Heart right ventricle (tissue), 16 donors: ENCODE results near the gene ZNF326. TPM values are rescaled to one million over a fixed set of nuclear protein-coding genes. Genes with fewer than 3 reads are reported as not detected.

Source experiments
- ATAC-seq, 8 donors: fragments of 200-7000 bp; cut with Tn5 transposase; one replicate each; pipeline ENCODE4 v1.9.1; 2020; ENCODE audit warnings: mild to moderate bottlenecking in 8 of 8, moderate library complexity in 8 of 8, moderate number of reproducible peaks in 1 of 8
- DNase-seq, 2 donors: peaks; one replicate each; pipeline ENCODE4 v3.0.0-alpha.2; 2020
- H3K27ac ChIP-seq, 10 donors: fragments of 200-600 bp; sonication (generic) in 2 of 10; one replicate each; pipeline versions ENCODE4 v1.5.0 to v1.8.0; 2020 to 2022; ENCODE audit warnings: mild to moderate bottlenecking in 3 of 10
- H3K27me3 ChIP-seq, 7 donors: fragments of 200-600 bp; one replicate each; pipeline ENCODE4 v1.8.0; 2021 to 2022; ENCODE audit warnings: mild to moderate bottlenecking in 2 of 7
- H3K36me3 ChIP-seq, 9 donors: fragments of 200-600 bp; sonication (generic) in 1 of 9; one replicate each; pipeline versions ENCODE4 v1.5.0 to v1.8.0; 2020 to 2022; ENCODE audit warnings: mild to moderate bottlenecking in 2 of 9
- H3K4me1 ChIP-seq, 9 donors: fragments of 200-600 bp; sonication (generic) in 1 of 9; one replicate each; pipeline versions ENCODE4 v1.5.0 to v1.8.0; 2020 to 2022; ENCODE audit warnings: mild to moderate bottlenecking in 4 of 9
- H3K4me3 ChIP-seq, 10 donors: fragments of 200-600 bp; sonication (generic) in 2 of 10; one replicate each; pipeline versions ENCODE4 v1.5.0 to v1.8.0; 2020 to 2022; ENCODE audit warnings: mild to moderate bottlenecking in 7 of 10, moderate library complexity in 2 of 10
- H3K9me3 ChIP-seq, 11 donors: fragments of 200-600 bp in 10 of 11; sonication (generic) in 2 of 11; one replicate each; pipeline versions ENCODE4 v1.5.0 to v1.8.0; 2013 to 2022; ENCODE audit warnings: mild to moderate bottlenecking in 2 of 11, control low read depth in 1 of 11, moderate library complexity in 1 of 11
- WGBS, 2 donors: extraction: QIAGEN DNeasy Blood & Tissue Kit; methylation state at CpG; one replicate each; pipeline ENCODE4 v1.1.7; 2013; ENCODE audit warnings: inconsistent platforms in 1 of 2; 5-methylcytosine and 5-hydroxymethylcytosine counted together
- intact Hi-C, 10 donors: fragments of 100-400 bp; cut with DNase I; formaldehyde crosslinking; loops; one replicate each; pipeline versions ENCODE4 v1.11.1 to v1.14.2; 2022
- polyA plus RNA-seq, 2 donors: library from polyadenylated mRNA; stranded (reverse); fragments of 200-250 nt; gene quantifications; one replicate each; pipeline ENCODE4 v1.2.3, GENCODE V29; 2013
- total RNA-seq, 10 donors: library from RNA; stranded (reverse); fragmentation: NEBNext Ultra II Directional in 3 of 10; extraction: Animal tissue kit (Norgen Biotek cat#: 25700) in 3 of 10; gene quantifications; one replicate each; pipeline versions ENCODE4 v1.2.1 to v1.2.4, GENCODE V29; 2021 to 2023
- TF ChIP-seq, protein P1 (sequence below), 9 donors: fragments of 200-600 bp; sonication (generic) in 2 of 9; IDR thresholded peaks; one replicate each; pipeline versions ENCODE4 v1.5.0 to v1.8.0; 2021 to 2022; ENCODE audit warnings: antibody characterized with exemption in 9 of 9, mild to moderate bottlenecking in 5 of 9, moderate library complexity in 1 of 9
- donor health status: Arrhythmogenic right ventricular cardiomyopathy.
- donor health status: ischemic (EF 13 %, LVEDD 7.1; RV severe dilation, severe dysfunction).
- donor health status: healthy with polysubstance abuse.
- donor health status: DM: no; HTN: yes; CAD: no.
- donor health status: DM: no; HTN: no; CAD: no.
- donor health status: ischemic (EF 25% LVEDD 6.9; RV normal size, moderate dysfunction).
- donor health status: ischemic (EF 25% LVEDD 5.7; RV mildly dilated, moderate dysfunction).
- donor health status: healthy.
- donor health status: DM: yes; HTN: yes; CAD: no.
- donor health status: Ischemic cardiomyopathy.
- donor health status: ischemic (EF 35%, LVEDD 5.7; RV mildly dilated, moderate dysfunction).
- donor health status: nonischemic (EF 11% LVEDD 7.7; RV severe dilation, severe dysfunction).
- donor health status: DM: yes; HTN: yes; CAD: no.
- donor health status: PGD.
- donor health status: ischemic (EF 29% LVEDD 5.4; RV normal size, mild dysfunction).
- donor health status: nonischemic (EF 23%, LVEDD 6.1; RV moderate dilation, normal function).

The ZNF326 gene
- total and polyA plus RNA-seq, 12 donors = 7.6 to 14.3 (median 11.6) TPM

DNA sequence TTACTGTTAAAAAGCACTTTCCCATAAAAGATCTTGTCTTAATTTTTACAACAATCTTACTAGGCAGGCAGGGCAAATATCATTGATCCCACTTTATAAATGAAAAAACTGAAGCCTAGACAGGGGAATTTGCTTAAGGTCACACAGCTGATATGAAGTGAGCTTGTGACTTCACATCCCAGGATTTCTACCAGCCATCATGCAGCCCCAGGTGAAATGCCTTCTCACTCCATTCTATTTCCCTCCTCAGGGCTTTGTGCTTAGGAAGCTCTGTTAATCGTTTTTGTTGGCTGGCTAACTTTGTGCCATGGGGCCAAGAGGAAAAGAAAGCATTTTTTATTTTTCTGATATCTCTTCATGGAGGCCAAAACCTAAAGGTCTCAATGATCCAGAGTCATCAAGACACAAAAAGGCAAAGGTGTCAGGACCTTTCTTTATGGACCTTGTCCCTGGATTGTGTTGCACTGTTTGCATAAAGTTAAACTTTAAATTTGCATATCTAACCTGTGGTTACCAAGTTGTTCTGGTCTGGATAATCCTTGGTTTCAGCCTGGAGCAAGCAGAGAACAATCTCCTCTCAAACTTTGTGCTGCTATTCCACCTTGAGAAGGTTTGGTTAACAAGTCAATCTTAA lies 44.8 kb upstream of the ZNF326 start:
- no peaks in the 10 kb centered on the region for H3K36me3 ChIP-seq
- ATAC-seq (no peak), DNase-seq (no peak)
- H3K4me3 ChIP-seq = no peak overlapping the region
- H3K4me1 ChIP-seq = peaks cover 0 to 11% (median 0%) of the 10 kb centered on the region in 9 donors
- H3K27me3 ChIP-seq = no peaks in the 10 kb centered on the region
- TF ChIP-seq, protein P1, sequence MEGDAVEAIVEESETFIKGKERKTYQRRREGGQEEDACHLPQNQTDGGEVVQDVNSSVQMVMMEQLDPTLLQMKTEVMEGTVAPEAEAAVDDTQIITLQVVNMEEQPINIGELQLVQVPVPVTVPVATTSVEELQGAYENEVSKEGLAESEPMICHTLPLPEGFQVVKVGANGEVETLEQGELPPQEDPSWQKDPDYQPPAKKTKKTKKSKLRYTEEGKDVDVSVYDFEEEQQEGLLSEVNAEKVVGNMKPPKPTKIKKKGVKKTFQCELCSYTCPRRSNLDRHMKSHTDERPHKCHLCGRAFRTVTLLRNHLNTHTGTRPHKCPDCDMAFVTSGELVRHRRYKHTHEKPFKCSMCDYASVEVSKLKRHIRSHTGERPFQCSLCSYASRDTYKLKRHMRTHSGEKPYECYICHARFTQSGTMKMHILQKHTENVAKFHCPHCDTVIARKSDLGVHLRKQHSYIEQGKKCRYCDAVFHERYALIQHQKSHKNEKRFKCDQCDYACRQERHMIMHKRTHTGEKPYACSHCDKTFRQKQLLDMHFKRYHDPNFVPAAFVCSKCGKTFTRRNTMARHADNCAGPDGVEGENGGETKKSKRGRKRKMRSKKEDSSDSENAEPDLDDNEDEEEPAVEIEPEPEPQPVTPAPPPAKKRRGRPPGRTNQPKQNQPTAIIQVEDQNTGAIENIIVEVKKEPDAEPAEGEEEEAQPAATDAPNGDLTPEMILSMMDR (IDR thresholded peaks at IDR 0.05) = no peak
- no peaks in the 10 kb centered on the region for H3K9me3 ChIP-seq
- H3K27ac ChIP-seq = no peak overlapping the region
- WGBS, 2 donors = 10 to 15% methylated on average over 1 of the region's 1 CpG
- intact Hi-C loops = no loop called here

DNA sequence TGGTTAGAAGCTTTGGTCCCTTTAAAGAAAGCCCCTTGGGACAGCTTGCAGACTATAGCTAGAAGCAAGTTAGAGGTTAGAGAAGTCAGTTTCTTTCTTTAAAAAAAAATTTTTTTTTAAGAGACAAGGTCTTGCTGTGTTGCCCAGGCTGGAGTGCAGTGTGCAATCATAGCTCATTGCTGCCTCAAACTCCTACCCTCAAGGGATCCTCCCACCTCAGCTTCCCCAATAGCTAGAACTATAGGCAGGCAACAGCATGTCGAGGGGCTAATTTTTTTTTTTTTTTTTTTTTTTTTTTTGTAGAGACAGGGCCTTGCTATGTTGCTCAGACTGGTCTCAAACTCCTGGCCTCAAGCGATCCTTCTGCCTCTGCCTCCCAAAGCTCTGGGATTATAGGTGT lies 44.2 kb upstream of the ZNF326 start:
- Histone ChIP-seq H3K27ac (no peak overlapping the region), H3K4me3 (no peak overlapping the region), H3K4me1 (peaks cover 0 to 11% (median 0%) of the 10 kb centered on the region in 9 donors), H3K9me3 (no peaks in the 10 kb centered on the region), H3K36me3 (no peaks in the 10 kb centered on the region), H3K27me3 (no peaks in the 10 kb centered on the region)
- WGBS, 2 donors = 85% methylated on average over 2 of the region's 2 CpGs
- intact Hi-C loops = no loop called here
- DNase-seq (no peak), ATAC-seq (no peak)
- TF ChIP-seq, protein P1 (IDR thresholded peaks at IDR 0.05) = no peak

DNA sequence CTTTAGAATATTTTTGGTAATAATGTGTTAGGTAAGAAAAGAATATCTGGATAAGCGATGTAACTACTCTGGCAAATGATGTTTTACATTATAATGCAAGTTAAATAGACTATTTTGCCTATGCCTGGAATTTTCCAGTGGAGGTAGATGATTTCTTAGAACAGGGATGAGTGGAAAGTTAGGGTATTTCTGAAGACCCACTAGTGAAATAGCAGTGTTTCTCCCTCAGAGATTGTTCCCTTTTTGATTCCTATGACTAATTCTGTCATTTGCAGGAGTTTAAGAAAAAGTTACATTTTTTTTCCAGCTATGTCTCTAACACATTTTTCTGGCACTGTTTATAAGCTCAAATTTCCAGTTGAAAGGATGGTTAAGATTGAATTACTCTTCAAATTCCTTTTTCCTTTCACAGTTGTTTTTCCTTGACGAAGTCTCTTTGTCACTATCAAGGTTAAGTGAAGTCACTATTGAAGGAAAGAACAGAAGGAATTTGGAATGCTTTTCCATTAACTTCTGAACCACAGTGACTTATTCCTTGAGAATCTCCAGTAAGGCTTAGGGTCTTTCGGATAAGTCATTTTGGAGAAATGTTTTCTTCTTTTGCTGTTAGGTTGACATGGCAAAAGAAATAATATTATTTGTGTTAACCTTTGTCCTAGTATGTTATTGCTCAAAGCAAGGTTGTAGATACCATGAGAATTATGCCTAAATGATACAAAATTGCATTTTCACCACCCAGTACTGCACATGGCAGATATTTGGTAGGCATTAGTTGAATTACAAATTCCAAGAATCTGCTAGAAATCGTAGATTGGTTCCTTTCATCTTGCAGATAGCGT lies 42.9 kb upstream of the ZNF326 start:
- ATAC-seq (no peak), DNase-seq (no peak)
- Histone ChIP-seq H3K9me3 (no peaks in the 10 kb centered on the region), H3K4me3 (no peak overlapping the region), H3K27ac (no peak overlapping the region), H3K36me3 (no peaks in the 10 kb centered on the region), H3K4me1 (peaks cover 0 to 11% (median 0%) of the 10 kb centered on the region in 9 donors), H3K27me3 (no peaks in the 10 kb centered on the region)
- TF ChIP-seq, protein P1 (IDR thresholded peaks at IDR 0.05) = no peak
- WGBS, 2 donors = 93% methylated on average over 5 of the region's 5 CpGs
- intact Hi-C loops = no loop called here

DNA sequence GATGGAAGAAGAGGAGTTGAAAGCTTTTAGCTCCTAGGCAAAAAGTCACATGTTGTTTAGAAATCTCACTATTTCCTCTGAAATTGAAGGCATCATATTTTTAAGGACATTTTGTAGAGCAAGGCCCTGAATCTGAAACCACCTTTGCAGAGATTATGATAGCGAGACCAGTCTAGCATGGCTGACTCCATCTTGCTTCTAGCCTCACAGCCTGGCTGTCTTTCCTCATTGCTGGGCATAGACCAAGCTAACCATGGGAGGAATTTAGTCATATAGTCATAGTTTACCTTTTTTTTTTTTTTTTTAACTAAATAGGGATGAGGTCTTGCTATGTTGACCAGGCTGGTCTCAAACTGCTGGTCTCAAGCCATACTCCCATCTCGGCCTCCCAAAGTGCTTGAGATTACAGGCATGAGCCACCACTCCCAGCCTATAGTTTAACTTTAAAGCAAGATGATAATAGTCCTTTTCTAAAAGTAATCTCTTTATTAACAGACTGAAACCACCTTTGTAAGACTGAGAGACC lies 42.2 kb upstream of the ZNF326 start:
- TF ChIP-seq, protein P1 (IDR thresholded peaks at IDR 0.05) = no peak
- no peak for DNase-seq
- no peaks in the 10 kb centered on the region for H3K36me3 ChIP-seq
- no peaks in the 10 kb centered on the region for H3K9me3 ChIP-seq
- peaks cover 0 to 11% (median 0%) of the 10 kb centered on the region in 9 donors for H3K4me1 ChIP-seq
- H3K27ac ChIP-seq = no peak overlapping the region
- no peak for ATAC-seq
- no peaks in the 10 kb centered on the region for H3K27me3 ChIP-seq
- intact Hi-C loops = no loop called here
- H3K4me3 ChIP-seq = no peak overlapping the region
- WGBS, 2 donors = 96 to 98% methylated on average over 2 of the region's 2 CpGs
